Aorta (tissue), 5 donors: Measurements from ENCODE around the gene ITPA. TPM values are rescaled to one million over a fixed set of nuclear protein-coding genes. Genes with fewer than 3 reads are reported as not detected.
"Not testable (repeated sequence)": the region's sequence is repeated elsewhere in the genome, so short reads cannot be mapped to it uniquely, and the experiment has no call there.

Source experiments
- ATAC-seq: fragments of 200-7000 bp; cut with Tn5 transposase; one replicate; pipeline ENCODE4 v1.9.1; 2022; ENCODE audit warnings: moderate library complexity; ENCODE audit not compliant: low FRiP score
- DNase-seq, 2 donors: peaks; one replicate each; pipeline ENCODE4 v3.0.0-alpha.2; 2020
- H3K27ac ChIP-seq, 2 donors: one replicate each; pipeline ENCODE4 v1.5.1; 2013; ENCODE audit warnings: low read length in 2 of 2, mild to moderate bottlenecking in 2 of 2, moderate library complexity in 2 of 2, control low read depth in 1 of 2, inconsistent platforms in 1 of 2, low read depth in 1 of 2
- H3K27me3 ChIP-seq, 2 donors: one replicate each; pipeline ENCODE4 v1.6.1; 2013; ENCODE audit warnings: control low read depth in 1 of 2, low read length in 1 of 2, mild to moderate bottlenecking in 1 of 2, moderate library complexity in 1 of 2; ENCODE audit not compliant: insufficient read depth in 2 of 2, control insufficient read depth in 1 of 2
- H3K36me3 ChIP-seq, 2 donors: one replicate each; pipeline ENCODE4 v1.6.1; 2013; ENCODE audit warnings: control low read depth in 1 of 2, low read length in 1 of 2, mild to moderate bottlenecking in 1 of 2; ENCODE audit not compliant: insufficient read depth in 2 of 2, control insufficient read depth in 1 of 2
- H3K4me1 ChIP-seq, 2 donors: one replicate each; pipeline ENCODE4 v1.6.1; 2013; ENCODE audit warnings: low read length in 2 of 2, control low read depth in 1 of 2, mild to moderate bottlenecking in 1 of 2, moderate library complexity in 1 of 2; ENCODE audit not compliant: insufficient read depth in 2 of 2, control insufficient read depth in 1 of 2
- H3K4me3 ChIP-seq, 2 donors: one replicate each; pipeline ENCODE4 v1.5.1; 2013; ENCODE audit warnings: low read length in 2 of 2, control low read depth in 1 of 2, mild to moderate bottlenecking in 1 of 2
- H3K9me3 ChIP-seq: one replicate; pipeline ENCODE4 v1.6.1; 2013; ENCODE audit warnings: mild to moderate bottlenecking, low read length; ENCODE audit not compliant: control insufficient read depth
- WGBS, 2 donors: extraction: QIAGEN DNeasy Blood & Tissue Kit; methylation state at CpG; one replicate each; pipeline ENCODE4 v1.1.7; 2013; 5-methylcytosine and 5-hydroxymethylcytosine counted together
- intact Hi-C, 2 donors: fragments of 100-400 bp; cut with DNase I; formaldehyde crosslinking; loops; one replicate each; pipeline versions ENCODE4 v1.14.2 to v1.15.0; 2022
- polyA plus RNA-seq, 2 donors: library from polyadenylated mRNA; stranded (reverse); fragments of 200-250 nt; gene quantifications; one replicate each; pipeline ENCODE4 v1.2.3, GENCODE V29; 2013
- total RNA-seq, 2 donors: library from RNA; stranded (reverse); fragmentation: NEBNext Ultra II Directional; extraction: Animal tissue kit (Norgen Biotek cat#: 25700); gene quantifications; one replicate each; pipeline ENCODE4 v1.2.1, GENCODE V29; 2021
- donor health status: healthy with polysubstance abuse.
- donor health status: Bipolar disorder and iron deficiency.
- donor health status: DM: no; HTN: no; CAD: no.
- donor health status: DM: no; HTN: no; CAD: no.
- donor health status: DM: yes; HTN: yes; CAD: no.

ITPA gene
- total and polyA plus RNA-seq, 4 donors = 25.9 to 72.4 (median 28.9) TPM

DNA sequence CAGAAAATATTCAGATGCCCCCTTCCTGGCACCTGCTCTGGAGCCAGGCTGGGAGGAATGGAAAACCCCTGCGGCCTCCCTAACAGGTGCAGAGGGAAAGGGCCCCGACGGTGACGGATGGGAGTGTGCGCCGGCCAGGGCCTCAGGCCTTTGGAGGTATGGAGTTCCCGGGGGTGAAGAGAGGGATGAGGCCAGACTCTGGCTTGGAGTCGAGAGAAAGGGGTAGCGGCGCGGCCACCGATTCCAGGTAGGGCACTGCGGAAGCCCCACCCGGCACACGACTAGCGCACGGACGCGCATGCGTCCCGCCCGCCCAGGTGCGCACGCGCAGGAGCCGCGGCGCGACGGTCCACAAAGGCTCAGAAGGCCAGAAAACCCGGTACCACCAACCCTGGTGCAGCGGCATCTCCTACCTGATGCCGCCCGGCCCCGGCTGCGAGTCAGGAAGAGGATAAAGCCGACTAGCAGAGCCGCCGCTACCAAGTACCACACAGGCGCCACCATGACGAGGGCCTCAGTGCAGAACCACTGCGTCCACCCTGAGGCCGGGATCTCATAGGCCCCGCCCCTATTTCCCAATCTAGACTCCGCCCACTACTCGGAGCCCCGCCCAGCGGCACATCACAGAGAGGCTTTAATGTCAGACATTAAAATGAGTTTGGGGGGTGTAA, 5.0 kb upstream of the ITPA start, which contains the start of gene DDRGK1:
DDRGK1 (minus strand) TSS at position 559 of the 671 bp plus-strand sequence; CDS start at position 504, 55 bp downstream.
- ATAC-seq (peak; percentile 95), DNase-seq (peak; percentile 90 to 96)
- intact Hi-C loops = loop anchor here in 1 of 2 donors (10.0 kb wide), 1 partner anchor 159 kb away; the partner anchor contains the start of genes GNRH2 and MRPS26
- Histone ChIP-seq H3K36me3 (peaks cover 0 to 4% of the 10 kb centered on the region in 2 donors), H3K4me1 (no peaks in the 10 kb centered on the region), H3K27ac (peak within 1 kb of the TSS in 1 of 2 donors; percentile 77), H3K27me3 (no peaks in the 10 kb centered on the region), H3K4me3 (peak within 1 kb of the TSS; percentile 59 to 75), H3K9me3 (no peaks in the 10 kb centered on the region)
- 0% methylated on average over 48 of the region's 48 CpGs for WGBS, 2 donors

DNA sequence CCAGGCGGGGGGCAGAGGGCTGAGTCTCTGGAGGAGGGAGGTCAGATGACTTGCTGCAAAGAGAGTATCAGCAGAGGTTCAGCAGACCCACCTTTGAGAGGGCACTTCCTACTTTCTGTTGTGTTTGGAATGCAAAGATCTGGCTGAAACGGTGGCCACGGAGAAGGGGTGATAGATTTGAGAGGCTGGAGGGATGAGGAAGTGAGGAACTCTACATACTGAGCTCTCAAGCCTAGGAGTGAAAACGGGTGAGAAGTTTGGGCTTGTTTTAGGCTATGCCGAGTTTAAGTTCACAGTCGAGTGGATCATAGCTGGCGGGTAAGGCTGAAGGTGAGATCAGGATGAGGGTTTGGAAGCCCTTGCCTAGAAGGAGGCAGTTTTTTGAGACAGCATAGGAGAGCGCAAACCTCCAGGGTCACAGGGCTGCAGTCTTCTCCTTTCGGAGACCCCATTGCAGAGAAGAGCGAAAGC, 477 bp upstream of the ITPA start:
- H3K9me3 ChIP-seq = no peaks in the 10 kb centered on the region
- peaks cover 0 to 2% of the 10 kb centered on the region in 2 donors for H3K36me3 ChIP-seq
- H3K27ac ChIP-seq = peak overlapping the region in 1 of 2 donors; percentile 11
- no peak for ATAC-seq
- DNase-seq = no peak
- no peaks in the 10 kb centered on the region for H3K27me3 ChIP-seq
- no peaks in the 10 kb centered on the region for H3K4me1 ChIP-seq
- intact Hi-C loops = loop anchor here in 1 of 2 donors (10.0 kb wide), 1 partner anchor 164 kb away; the partner anchor contains the start of genes GNRH2 and MRPS26
- H3K4me3 ChIP-seq = peak overlapping the region; percentile 52 to 59
- WGBS, 2 donors = 2% methylated on average over 8 to 10 of the region's 10 CpGs

DNA sequence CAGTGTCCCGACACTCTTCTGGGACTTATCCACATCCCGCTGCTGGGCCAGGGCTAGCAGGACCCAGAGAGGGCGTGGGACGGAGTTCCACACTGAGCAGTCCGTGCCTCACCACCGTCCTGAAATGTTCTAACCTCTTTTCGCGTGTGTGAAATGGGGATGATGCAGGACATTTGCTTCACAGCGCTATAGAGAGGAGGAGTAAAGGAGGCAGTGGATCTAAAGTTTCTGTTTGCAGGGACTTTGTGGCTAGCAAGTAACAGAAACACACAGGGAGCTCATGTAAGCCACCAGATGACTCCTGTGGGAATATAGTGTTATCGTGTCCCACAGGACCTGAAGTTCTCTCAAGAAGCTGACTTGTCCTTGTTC, 634 bp downstream of the ITPA start:
- H3K27me3 ChIP-seq = no peaks in the 10 kb centered on the region
- no peaks in the 10 kb centered on the region for H3K4me1 ChIP-seq
- intact Hi-C loops = loop anchor here in 1 of 2 donors (10.0 kb wide), 1 partner anchor 165 kb away; the partner anchor contains the start of genes GNRH2 and MRPS26
- 0 to 1% methylated on average over 10 of the region's 10 CpGs for WGBS, 2 donors
- H3K27ac ChIP-seq = no peak overlapping the region
- DNase-seq (no peak), ATAC-seq (peak; percentile 72)
- peaks cover 0 to 2% of the 10 kb centered on the region in 2 donors for H3K36me3 ChIP-seq
- H3K4me3 ChIP-seq = peak overlapping the region; percentile 52 to 59
- H3K9me3 ChIP-seq = no peaks in the 10 kb centered on the region

DNA sequence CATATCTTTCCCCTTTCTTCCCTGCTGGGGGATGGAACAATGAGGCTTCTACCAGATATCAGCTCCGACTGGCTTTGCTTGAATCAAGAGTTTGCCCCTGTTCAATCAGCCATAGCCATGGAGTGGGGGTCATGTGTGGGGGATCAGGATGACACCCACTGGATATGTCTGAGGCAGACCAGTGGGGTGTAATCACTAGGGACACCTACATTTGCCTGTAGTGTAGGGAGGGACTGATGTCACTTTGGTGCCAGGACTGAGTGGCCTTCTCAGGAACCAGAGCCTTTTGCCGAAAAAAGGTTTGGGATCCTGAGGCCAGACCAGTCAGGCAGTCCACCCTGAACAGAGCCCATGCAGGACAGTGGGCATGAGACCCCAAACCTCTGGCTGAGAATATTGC, 1.0 kb downstream of the ITPA start:
- H3K27me3 ChIP-seq = no peaks in the 10 kb centered on the region
- no peak overlapping the region for H3K27ac ChIP-seq
- peaks cover 0 to 2% of the 10 kb centered on the region in 2 donors for H3K36me3 ChIP-seq
- intact Hi-C loops = no loop called here
- no peak overlapping the region for H3K4me3 ChIP-seq
- no peaks in the 10 kb centered on the region for H3K4me1 ChIP-seq
- DNase-seq (no peak), ATAC-seq (no peak)
- 72 to 79% methylated on average over 2 of the region's 2 CpGs for WGBS, 2 donors
- H3K9me3 ChIP-seq = no peaks in the 10 kb centered on the region

DNA sequence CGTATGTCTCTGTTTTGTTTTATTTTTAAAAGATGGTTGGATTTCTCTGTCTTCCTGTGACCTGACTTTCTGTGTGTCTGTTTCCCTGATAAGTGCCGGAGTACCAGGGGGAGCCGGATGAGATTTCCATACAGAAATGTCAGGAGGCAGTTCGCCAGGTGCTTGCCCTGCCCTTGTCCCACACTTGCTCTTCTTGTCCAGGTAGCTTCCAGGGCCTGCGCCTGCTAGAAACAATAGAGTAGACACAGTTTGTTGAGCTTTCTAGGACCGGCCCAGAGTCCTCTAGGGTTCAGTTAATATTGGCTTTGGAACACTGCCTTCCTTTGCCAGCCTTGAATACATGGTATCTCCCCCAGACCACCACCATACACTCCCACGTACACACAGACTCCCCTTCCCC, 3.9 kb downstream of the ITPA start:
- Histone ChIP-seq H3K4me3 (no peak overlapping the region), H3K9me3 (no peaks in the 10 kb centered on the region), H3K27me3 (no peaks in the 10 kb centered on the region), H3K4me1 (no peaks in the 10 kb centered on the region), H3K36me3 (peaks cover 0 to 2% of the 10 kb centered on the region in 2 donors), H3K27ac (no peak overlapping the region)
- no peak for DNase-seq
- intact Hi-C loops = no loop called here
- WGBS, 2 donors = 89 to 93% methylated on average over 7 of the region's 7 CpGs
- no peak for ATAC-seq

DNA sequence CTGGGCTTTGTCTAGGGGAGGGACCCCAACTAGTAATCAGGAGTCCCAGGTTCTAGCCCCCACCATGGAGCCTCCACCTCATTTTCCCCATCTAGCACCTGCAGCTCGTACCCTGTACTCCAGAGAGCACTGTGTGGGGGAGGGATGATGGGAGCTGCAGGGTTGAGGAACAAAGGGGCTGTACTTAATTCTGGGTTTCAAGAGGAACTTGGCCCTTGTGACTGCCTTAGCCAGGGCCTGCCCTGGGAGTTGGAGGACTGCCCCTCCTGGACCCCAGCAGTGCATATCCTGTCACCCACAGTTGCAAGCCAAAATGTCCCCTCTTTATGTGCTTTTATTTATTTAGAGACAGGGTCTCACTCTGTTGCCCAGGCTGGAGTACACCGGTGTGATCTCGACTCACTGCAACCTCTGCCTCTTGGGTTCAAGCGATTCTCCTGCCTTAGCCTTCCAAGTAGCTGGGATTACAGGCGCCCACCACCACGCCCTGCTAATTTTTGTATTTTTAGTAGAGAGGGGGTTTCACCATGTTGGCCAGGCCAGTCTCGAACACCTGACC, 6.1 kb downstream of the ITPA start:
- H3K4me3 ChIP-seq, DNase-seq, H3K4me1 ChIP-seq, H3K27me3 ChIP-seq, H3K27ac ChIP-seq, H3K36me3 ChIP-seq, H3K9me3 ChIP-seq, ATAC-seq, intact Hi-C loops: not testable (repeated sequence)
- 89 to 90% methylated on average over 7 of the region's 7 CpGs for WGBS, 2 donors

DNA sequence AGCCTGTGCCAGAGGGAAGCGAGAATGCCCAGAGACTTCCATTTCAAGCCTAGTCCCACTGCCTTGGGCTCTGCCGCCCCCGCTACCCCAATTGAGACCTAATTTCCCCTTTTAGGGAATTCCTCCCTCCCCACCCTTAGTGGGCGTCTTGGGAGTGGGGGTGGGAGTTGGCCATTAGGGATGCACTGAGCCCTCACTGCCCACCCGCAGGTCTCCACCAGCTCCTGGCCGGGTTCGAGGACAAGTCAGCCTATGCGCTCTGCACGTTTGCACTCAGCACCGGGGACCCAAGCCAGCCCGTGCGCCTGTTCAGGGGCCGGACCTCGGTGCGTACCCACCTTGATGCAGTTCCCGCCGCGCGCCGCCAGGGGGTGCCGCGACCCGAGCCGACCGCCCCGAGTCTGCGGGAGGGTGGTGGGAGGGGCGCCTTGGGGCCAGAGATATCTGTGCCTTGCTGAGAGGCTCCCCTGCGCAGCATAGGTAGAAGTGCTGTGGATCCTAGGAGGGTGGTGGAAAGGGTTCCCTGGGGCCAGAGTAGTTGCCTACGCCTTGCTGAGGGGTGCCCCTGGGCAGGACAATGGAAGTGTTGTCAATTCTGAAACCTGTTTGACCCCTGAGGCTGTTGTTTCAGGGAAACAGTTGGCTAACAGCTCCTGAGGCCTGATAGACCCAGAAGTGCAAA, 9.2 kb downstream of the ITPA start:
- Histone ChIP-seq H3K9me3 (no peaks in the 10 kb centered on the region), H3K4me1 (no peaks in the 10 kb centered on the region), H3K36me3 (no peaks in the 10 kb centered on the region), H3K27ac (no peak overlapping the region), H3K27me3 (no peaks in the 10 kb centered on the region), H3K4me3 (no peak overlapping the region)
- 21 to 24% methylated on average over 27 to 30 of the region's 30 CpGs for WGBS, 2 donors
- ATAC-seq (peak; percentile 81), DNase-seq (peak; percentile 66 to 89)
- intact Hi-C loops = no loop called here

DNA sequence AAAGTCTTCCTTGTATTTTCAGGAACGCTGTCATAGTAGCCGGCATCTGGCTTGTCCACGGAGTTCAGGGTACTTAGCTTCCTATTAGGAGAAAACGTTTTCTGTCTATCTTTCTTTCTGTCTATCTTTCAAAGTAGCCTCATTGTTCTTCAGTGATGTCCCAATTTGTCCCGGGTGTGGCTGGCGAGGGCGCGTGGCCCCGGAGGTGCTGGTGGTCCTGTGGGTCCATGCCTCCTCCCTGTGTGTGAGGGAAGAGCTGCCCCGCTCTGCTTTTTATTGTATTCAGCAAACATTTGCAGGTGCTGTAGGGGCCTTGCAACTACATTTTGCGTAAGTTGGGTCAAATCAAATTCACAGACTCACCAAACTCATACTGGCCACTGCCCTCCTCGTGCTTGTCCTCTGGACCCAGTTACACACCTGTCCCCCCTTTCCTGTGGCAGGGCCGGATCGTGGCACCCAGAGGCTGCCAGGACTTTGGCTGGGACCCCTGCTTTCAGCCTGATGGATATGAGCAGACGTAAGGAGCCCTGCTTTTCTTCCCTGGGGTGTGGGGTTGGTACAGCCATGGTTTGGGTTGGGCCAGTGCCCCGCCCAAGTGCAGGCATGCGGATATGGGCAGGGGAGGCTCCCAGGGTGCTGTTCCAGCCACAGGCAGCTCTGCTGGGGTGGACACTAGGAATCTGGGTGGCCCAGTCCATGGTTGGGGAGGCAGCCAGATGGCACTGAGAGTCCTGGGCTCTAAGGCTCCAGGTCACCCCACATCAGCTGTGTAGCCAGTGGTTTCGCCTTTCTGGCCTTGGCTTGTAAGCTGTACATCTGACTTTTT, 12.3 kb downstream of the ITPA start:
- no peaks in the 10 kb centered on the region for H3K36me3 ChIP-seq
- H3K27ac ChIP-seq = no peak overlapping the region
- DNase-seq (no peak), ATAC-seq (no peak)
- no peaks in the 10 kb centered on the region for H3K9me3 ChIP-seq
- no peak overlapping the region for H3K4me3 ChIP-seq
- 91% methylated on average over 18 of the region's 18 CpGs for WGBS, 2 donors
- no peaks in the 10 kb centered on the region for H3K27me3 ChIP-seq
- no peaks in the 10 kb centered on the region for H3K4me1 ChIP-seq
- intact Hi-C loops = no loop called here
